Measurements from ENCODE around the gene COX6B2. TPM values are rescaled to one million over a fixed set of nuclear protein-coding genes. Genes with fewer than 3 reads are reported as not detected.

Gene COX6B2
- total and polyA plus RNA-seq, 2 donors (not counting 3 experiments of a cell fraction or from before 2014, with no cell fraction given), result not detected

DNA sequence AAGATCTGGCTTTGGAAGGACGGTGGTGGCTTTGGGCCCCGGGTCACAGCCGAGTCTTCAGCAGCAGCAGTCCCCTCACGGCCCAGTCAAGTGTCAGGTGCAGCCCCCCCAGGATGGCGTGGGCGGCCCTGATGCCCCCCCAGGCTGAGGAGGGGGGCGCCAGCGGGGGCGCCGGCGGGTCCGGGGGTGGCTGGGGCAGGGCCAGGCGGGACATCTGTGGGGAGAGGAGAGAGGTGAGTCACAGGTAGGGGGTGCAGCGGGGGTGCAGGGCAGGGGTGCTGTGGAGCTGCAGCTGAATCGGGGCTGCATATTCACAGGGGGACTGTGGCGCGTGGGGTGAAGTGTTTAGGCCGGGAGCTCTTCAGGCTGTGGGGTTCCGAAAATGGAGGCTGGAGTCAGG, 11.4 kb upstream of the COX6B2 start:
- Histone ChIP-seq H3K4me1 (ENCODE audit: control insufficient read depth, extremely low read depth, insufficient read depth, low read length) (peaks cover 3% of the 10 kb centered on the region), H3K36me3 (ENCODE audit: control insufficient read depth in 2 of 2, extremely low read depth in 1 of 2, insufficient read depth in 2 of 2, low read length in 2 of 2) (no peaks in the 10 kb centered on the region), H3K4me2 (ENCODE audit: insufficient read depth, low read length) (no peak overlapping the region), H3K4me3 (replicated peaks in 1 of 3; ENCODE audit: insufficient read depth in 1 of 3, low read depth in 1 of 3, low read length in 3 of 3) (no peak overlapping the region), H4K20me1 (replicated peaks; ENCODE audit: control insufficient read depth, extremely low read depth, insufficient read depth, low read length) (no peaks in the 10 kb centered on the region), H3K27me3 (ENCODE audit: control insufficient read depth in 2 of 2, insufficient read depth in 2 of 2, low read length in 2 of 2) (peaks cover 7 to 18% of the 10 kb centered on the region in 2 experiments), H3K79me2 (ENCODE audit: control insufficient read depth, insufficient read depth, low read length) (no peaks in the 10 kb centered on the region), H3K27ac (ENCODE audit: insufficient read depth, low read depth, low read length) (no peak overlapping the region), H3K9me1 (replicated peaks; ENCODE audit: control insufficient read depth, extremely low read depth, insufficient read depth, low read length) (no peaks in the 10 kb centered on the region), H3K9me3 (replicated peaks; ENCODE audit: control insufficient read depth, insufficient read depth, low read length) (no peaks in the 10 kb centered on the region), H2AFZ (ENCODE audit: low read depth, low read length) (no peak overlapping the region), H3K9ac (replicated peaks; ENCODE audit: extremely low read depth, insufficient read depth, low read length) (no peak overlapping the region)
- dilution Hi-C loops (cut with MboI; ENCODE audit: extremely low pct_ligation_motif_present, low sequenced_read_pairs), result no loop called here
- DNase-seq (ENCODE audit: low read depth, low spot score) (no peak), FAIRE-seq (no peak)
- ChIA-PET CTCF (interaction anchor here (1.2 kb wide), 1 partner anchor 9 kb away, joined by 3 read pairs; no protein-coding TSS in a partner anchor), POLR2A (no interaction called here)
- no TSS peak for BruUV-seq (replicated peaks)
- intact Hi-C loops (cut with micrococcal nuclease), result no loop called here
- TF ChIP-seq EZH2 (IDR thresholded peaks at IDR 0.05; ENCODE audit: borderline replicate concordance, low read depth, low read length, severe bottlenecking) (no peak), GATA2 (IDR thresholded peaks at IDR 0.05; ENCODE audit: insufficient read depth, insufficient read length, low read depth, low read length) (no peak), FOS (IDR thresholded peaks at IDR 0.05; ENCODE audit: borderline replicate concordance, insufficient read depth, low read length) (no peak), POLR2A (IDR thresholded peaks at IDR 0.05; ENCODE audit: low read depth, low read length) (no peak), JUN (IDR thresholded peaks at IDR 0.05; ENCODE audit: borderline replicate concordance, insufficient read depth, insufficient read length, low read depth) (no peak), CTCF (IDR thresholded peaks at IDR 0.05; ENCODE audit: extremely low read depth in 1 of 2, insufficient read depth in 1 of 2, low read depth in 1 of 2, low read length in 2 of 2) (no peak), POLR2AphosphoS5 (IDR thresholded peaks at IDR 0.05; ENCODE audit: insufficient read depth, low read depth, low read length) (no peak), MYC (IDR thresholded peaks at IDR 0.05; ENCODE audit: low read depth, low read length) (no peak)
- TF ChIP-seq, protein P1, sequence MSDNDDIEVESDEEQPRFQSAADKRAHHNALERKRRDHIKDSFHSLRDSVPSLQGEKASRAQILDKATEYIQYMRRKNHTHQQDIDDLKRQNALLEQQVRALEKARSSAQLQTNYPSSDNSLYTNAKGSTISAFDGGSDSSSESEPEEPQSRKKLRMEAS (IDR thresholded peaks at IDR 0.05; ENCODE audit: insufficient read depth, insufficient read length), result no peak
